Fibroblast of pulmonary artery (primary cell): ENCODE results near the gene ELK4.

Source experiments
- DNase-seq: peaks from one replicate; pipeline ENCODE4 v3.0.0-alpha.2; 2010; ENCODE audit warnings: low read depth
- H3K4me3 ChIP-seq: replicated peaks from 2 replicates; pipeline ENCODE4 v1.5.1; 2011; ENCODE audit warnings: low read depth, mild to moderate bottlenecking, control low read depth, low read length, moderate library complexity
- CTCF ChIP-seq: IDR thresholded peaks from 2 replicates; pipeline ENCODE4 v1.5.1; 2011; ENCODE audit warnings: mild to moderate bottlenecking, control low read depth, low read length, inconsistent platforms; ENCODE audit errors: missing control alignments

Gene ELK4

DNA sequence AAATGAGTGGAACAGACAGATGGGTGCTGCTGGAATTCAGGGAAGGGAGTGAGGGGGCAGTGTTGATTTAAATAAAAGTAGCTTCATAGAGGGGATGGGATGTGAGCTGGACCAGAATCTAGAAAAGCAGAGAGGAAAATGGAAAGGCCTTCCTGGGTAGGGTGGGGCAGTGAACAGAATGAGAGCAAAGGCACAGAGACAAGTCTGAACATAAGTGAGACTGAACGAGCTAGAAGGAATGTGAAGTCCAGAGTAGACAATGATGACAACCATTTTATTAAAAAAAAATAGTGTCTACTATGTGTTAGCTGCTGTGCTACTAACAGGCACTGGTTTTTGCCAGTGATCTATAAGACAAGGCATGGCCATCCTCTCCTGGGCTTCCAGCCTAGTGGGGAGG, 36.0 kb downstream of the ELK4 start:
- DNase-seq: no peak
- TF ChIP-seq CTCF: no peak
- no peak overlapping the region for H3K4me3 ChIP-seq

DNA sequence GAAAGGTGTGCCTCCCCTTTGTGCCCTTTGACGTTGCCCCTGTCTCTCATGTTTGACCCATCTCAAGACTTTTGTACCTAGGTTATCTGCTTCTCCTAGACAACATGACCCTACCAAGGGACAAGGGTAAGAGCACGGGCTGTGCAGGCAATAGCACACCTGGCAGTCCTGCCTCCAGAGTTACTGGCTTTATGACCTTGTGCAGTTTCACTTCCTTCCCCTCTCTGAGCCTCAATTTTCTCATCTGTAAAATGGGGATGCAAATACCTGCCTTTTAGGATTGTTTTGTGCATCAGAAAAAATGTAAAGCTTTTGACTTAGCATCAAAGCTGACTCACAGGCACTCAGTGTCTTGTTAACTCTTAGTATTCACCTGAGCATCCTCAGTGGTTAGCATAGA, 36.4 kb downstream of the ELK4 start:
- H3K4me3 ChIP-seq: no peak overlapping the region
- no peak for DNase-seq

DNA sequence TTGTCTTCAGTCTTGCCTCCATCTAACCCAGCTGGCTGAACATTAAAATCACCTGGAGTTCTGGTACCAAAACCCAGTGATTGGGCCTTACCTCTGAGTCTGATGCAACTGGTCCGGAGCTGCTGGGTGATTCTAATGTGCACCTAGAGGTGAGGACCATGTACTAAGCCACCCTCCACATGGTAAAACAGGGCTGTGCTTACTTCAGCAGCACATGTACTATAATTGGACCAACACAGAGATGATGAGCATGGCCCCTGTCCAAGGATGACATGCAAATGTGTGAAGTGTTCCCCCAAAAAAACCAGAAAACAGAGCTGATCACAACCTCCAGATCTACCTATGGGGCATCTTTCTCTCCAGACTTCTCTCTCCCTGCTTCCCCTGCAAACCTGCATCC, 37.0 kb downstream of the ELK4 start:
- no peak for TF ChIP-seq CTCF

More for the DNA sequence above, 36.4 kb downstream of the ELK4 start:
- no peak for TF ChIP-seq CTCF

DNA sequence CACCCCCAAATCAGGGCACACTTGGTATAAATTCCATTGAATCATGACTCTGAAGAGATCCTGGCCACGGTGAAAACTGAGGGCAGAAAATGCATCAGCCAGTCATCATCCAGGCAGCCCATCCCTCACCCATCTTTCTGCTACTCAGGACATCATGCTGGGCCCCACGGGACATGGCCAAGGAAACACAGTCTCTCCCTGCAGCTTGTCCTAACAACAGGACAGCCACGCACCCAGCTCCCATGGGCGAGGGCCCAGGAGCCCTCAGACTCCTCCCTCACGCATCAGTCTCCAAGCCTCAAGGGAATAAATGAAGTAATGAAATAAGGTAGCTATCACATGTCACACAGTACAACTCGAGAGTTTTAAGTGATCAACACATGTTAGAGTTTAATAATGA, 37.8 kb downstream of the ELK4 start:
- DNase-seq: no peak
- no peak overlapping the region for H3K4me3 ChIP-seq
- no peak for TF ChIP-seq CTCF

More for the DNA sequence above, 37.0 kb downstream of the ELK4 start:
- H3K4me3 ChIP-seq: no peak overlapping the region
- no peak for DNase-seq

DNA sequence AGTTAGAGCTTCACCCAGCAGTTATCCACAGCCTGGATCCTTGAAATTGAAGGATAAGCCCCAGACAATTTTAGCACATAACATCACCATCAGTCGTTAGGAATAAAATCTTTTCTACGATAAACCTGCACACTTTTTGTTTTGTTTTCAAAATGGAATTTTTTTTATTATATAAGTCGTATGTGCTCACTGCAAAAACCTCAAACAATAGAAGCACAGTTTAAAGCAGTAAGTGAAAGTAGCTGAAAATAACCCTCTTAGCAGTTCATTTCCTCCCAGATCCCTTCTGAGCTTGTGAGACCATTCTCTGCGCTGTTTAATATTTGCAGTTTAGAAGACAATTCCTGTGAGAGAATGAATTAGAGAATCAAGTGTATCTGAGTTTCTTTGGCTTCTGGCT, 38.3 kb downstream of the ELK4 start:
- no peak for DNase-seq
- H3K4me3 ChIP-seq: no peak overlapping the region

DNA sequence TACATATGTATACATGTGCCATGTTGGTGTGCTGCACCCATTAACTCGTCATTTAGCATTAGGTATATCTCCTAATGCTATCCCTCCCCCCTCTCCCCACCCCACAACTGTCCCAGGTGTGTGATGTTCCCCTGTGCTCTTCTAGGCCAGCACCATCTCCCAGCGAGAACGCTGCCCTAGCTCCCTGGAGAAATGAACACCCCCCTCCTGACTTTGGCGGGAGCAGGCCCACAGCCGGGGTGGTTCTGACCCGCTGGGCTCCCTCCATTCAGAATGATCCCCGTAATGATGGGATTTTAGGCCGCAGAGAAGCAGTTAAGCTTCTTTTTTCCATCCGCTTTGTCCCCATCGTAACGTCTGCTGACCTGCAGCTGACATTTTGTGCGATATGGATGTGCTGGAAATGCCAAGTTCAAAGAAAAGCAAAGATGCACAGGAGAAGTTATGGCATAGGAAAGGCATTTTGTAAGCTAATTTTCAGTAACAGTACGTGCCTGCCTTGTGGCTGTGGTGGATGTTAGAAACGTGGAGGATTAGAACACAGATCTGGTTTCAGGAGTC, 39.3 kb downstream of the ELK4 start:
- no peak for DNase-seq
- no peak for TF ChIP-seq CTCF
- H3K4me3 ChIP-seq: no peak overlapping the region

More for the DNA sequence above, 38.3 kb downstream of the ELK4 start:
- TF ChIP-seq CTCF: no peak

DNA sequence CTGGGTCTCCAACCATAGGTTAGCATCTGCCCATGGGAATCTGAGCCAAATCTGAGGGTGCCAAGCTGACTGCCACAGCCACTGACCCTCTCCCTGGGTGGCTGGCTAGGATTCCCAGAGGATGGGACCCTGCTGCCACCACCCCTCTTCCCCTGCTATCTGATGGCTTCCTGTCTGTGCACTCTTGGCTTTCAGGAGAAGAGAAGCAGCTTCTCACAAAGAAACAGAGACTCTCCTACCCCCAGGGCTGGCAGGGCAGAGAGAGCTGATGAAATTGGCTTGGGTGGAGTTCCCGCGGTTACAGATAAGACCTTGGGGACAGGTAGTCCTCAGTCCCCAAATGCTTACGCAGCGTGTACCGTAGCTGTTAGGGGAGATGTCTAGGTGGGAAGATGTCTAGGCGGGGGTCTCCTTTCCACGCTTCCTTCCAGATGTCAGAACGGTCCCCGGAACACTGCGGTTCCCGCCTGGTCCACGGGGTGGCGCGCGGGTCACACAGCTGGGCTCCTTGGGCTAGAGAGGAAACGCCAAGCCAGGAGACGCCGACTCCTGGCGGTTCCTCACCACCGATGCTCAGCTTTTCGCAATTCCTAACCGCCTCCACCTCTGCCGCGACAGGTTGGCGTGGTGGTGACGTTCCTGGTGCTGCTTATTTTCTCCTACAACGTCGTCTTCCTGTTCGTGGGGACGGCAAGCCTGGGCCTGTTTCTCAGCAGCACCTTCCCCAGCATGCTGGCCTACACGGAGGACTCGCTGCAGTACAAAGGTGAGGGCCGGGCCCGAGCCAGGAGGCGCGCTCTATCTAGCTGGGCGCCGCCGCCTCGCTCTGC, 40.1 kb downstream of the ELK4 start:
- H3K4me3 ChIP-seq: peak overlapping the region; percentile 42
- peak; percentile 82 for DNase-seq
- peak; percentile 95 for TF ChIP-seq CTCF
